Tibial artery (tissue), 4 donors: ENCODE measurements around the gene NPPC.
A peak's percentile ranks its signal among the peaks of the same experiment; 100 is the strongest.

ENCODE experiments used
- DNase-seq, 2 donors: peaks; one replicate each; pipeline ENCODE4 v3.0.0-alpha.2; 2019
- H3K27ac ChIP-seq, 2 donors: fragments of 200-600 bp; sonication (generic) in 1 of 2; 1 replicate in 1 of 2; 2 replicates in 1 of 2; pipeline ENCODE4 v1.5.1; 2018 to 2019; ENCODE audit warnings: mild to moderate bottlenecking in 1 of 2
- H3K27me3 ChIP-seq, 2 donors: fragments of 200-600 bp; sonication (generic) in 1 of 2; one replicate each; pipeline versions ENCODE4 v1.5.1 to v1.6.0; 2016 to 2019
- H3K36me3 ChIP-seq, 3 donors: fragments of 200-600 bp; sonication (generic) in 2 of 3; one replicate each; pipeline ENCODE4 v1.5.1; 2016 to 2019; ENCODE audit warnings: mild to moderate bottlenecking in 2 of 3
- H3K4me1 ChIP-seq, 4 donors: fragments of 200-600 bp; sonication (generic) in 2 of 4; 1 replicate in 3 of 4; 2 replicates in 1 of 4; pipeline ENCODE4 v1.5.1; 2016 to 2019
- H3K4me3 ChIP-seq, 2 donors: fragments of 200-600 bp; sonication (generic) in 1 of 2; 1 replicate in 1 of 2; 2 replicates in 1 of 2; pipeline ENCODE4 v1.5.1; 2018 to 2019; ENCODE audit warnings: mild to moderate bottlenecking in 2 of 2
- H3K9me3 ChIP-seq, 3 donors: fragments of 200-600 bp; sonication (generic) in 1 of 3; one replicate each; pipeline ENCODE4 v1.5.1; 2016 to 2019
- intact Hi-C: fragments of 100-400 bp; cut with DNase I; formaldehyde crosslinking; loops from one replicate; pipeline ENCODE4 v1.15.0; 2023; ENCODE audit warnings: low total_unique reads
- TF ChIP-seq, protein P1 (sequence below), 2 experiments: fragments of 200-600 bp in 1 of 2; fragments of 450-650 bp in 1 of 2; IDR thresholded peaks; one replicate each; pipeline ENCODE4 v1.5.1; 2017 to 2019; ENCODE audit warnings: antibody characterized with exemption in 2 of 2, mild to moderate bottlenecking in 1 of 2, moderate library complexity in 1 of 2

NPPC gene

DNA sequence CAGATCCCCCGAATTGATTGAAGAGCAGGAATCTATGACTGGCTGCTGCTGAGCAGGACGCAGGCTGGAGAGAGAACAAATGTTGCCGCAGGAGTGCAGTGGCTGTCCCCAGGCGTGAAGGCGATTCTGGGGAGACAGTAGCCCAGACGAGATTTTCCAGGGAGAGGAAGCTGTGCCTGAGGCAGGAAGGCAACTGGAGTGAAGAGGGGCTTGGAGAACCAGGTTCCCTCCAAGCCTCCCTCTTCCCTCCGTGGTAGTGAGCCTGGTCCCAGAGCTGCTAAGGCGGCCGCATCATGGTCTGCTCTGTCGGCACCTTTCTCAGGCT lies 1.3 kb upstream of the NPPC start:
- peak; percentile 17 to 44 for DNase-seq
- intact Hi-C loops = loop anchor here (5.0 kb wide), 2 partner anchors 210 to 515 kb away; no protein-coding TSS in a partner anchor
- H3K27me3 ChIP-seq = peaks cover 0 to 85% of the 10 kb centered on the region in 2 donors

DNA sequence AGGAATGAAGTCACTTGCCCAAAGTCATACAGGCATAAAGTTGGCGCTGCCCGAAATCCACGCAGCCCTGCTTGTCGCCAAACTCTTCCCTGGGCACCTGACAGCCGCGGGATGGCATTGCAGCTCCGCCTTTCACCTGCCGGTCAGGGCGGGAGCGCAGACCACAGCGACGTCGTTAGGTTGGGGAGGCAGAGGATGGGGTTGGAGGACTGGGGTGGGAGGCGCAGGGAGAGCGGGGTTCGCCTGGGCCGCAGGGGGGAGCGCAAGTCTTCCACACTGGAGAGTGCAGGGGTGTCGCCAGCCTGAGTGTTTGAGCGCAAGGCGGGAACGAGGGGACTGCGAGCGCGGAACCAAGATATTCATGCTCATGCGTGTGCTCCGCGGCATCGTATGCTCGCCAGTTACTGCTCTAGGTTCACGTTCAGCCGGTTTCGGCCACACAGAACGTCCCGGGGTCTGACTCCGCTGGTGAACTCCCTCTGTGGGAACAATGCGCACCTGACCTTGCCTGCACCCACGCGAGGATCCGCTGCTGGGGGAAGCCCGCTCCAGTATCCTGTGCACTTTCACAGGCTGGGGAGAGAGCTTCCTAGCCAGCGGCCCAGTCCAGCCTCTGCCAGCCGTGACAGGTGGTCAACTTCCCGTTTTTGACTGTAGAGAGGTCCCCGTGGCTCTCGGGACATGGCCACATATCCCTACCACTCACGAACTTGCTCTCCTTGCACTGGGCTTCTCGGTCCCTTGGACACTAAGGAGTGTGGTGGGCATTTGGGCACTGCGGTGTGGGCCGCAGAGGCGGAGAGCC lies 767 bp upstream of the NPPC start:
- Histone ChIP-seq H3K4me1 (peaks cover 0 to 26% (median 21%) of the 10 kb centered on the region in 4 donors), H3K27me3 (peaks cover 0 to 90% of the 10 kb centered on the region in 2 donors), H3K9me3 (no peaks in the 10 kb centered on the region), H3K27ac (no peak overlapping the region), H3K4me3 (no peak overlapping the region), H3K36me3 (no peaks in the 10 kb centered on the region)
- intact Hi-C loops = loop anchor here (5.0 kb wide), 2 partner anchors 210 to 515 kb away; no protein-coding TSS in a partner anchor
- DNase-seq = peak; percentile 18 to 54
- TF ChIP-seq, protein P1, sequence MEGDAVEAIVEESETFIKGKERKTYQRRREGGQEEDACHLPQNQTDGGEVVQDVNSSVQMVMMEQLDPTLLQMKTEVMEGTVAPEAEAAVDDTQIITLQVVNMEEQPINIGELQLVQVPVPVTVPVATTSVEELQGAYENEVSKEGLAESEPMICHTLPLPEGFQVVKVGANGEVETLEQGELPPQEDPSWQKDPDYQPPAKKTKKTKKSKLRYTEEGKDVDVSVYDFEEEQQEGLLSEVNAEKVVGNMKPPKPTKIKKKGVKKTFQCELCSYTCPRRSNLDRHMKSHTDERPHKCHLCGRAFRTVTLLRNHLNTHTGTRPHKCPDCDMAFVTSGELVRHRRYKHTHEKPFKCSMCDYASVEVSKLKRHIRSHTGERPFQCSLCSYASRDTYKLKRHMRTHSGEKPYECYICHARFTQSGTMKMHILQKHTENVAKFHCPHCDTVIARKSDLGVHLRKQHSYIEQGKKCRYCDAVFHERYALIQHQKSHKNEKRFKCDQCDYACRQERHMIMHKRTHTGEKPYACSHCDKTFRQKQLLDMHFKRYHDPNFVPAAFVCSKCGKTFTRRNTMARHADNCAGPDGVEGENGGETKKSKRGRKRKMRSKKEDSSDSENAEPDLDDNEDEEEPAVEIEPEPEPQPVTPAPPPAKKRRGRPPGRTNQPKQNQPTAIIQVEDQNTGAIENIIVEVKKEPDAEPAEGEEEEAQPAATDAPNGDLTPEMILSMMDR (IDR thresholded peaks at IDR 0.05) = no peak

More for the DNA sequence above, 1.3 kb upstream of the NPPC start:
- Histone ChIP-seq H3K36me3 (no peaks in the 10 kb centered on the region), H3K9me3 (no peaks in the 10 kb centered on the region), H3K27ac (no peak overlapping the region), H3K4me1 (peaks cover 0 to 26% (median 21%) of the 10 kb centered on the region in 4 donors), H3K4me3 (no peak overlapping the region)
- TF ChIP-seq, protein P1 (IDR thresholded peaks at IDR 0.05) = no peak

GRCh38 chr2:231925303-231926179 lies 655 bp downstream of the NPPC start:
- TF ChIP-seq, protein P1 (IDR thresholded peaks at IDR 0.05) = peak; percentile 82 to 87
- peaks cover 0 to 26% (median 21%) of the 10 kb centered on the region in 4 donors for H3K4me1 ChIP-seq
- peaks cover 0 to 85% of the 10 kb centered on the region in 2 donors for H3K27me3 ChIP-seq
- DNase-seq = peak; percentile 76 to 84
- no peaks in the 10 kb centered on the region for H3K9me3 ChIP-seq
- intact Hi-C loops = loop anchor here (2.0 to 5.0 kb wide), 3 partner anchors 212 to 517 kb away; no protein-coding TSS in a partner anchor
- no peak overlapping the region for H3K27ac ChIP-seq
- peak overlapping the region; percentile 27 to 44 for H3K4me3 ChIP-seq
- H3K36me3 ChIP-seq = no peaks in the 10 kb centered on the region

GRCh38 chr2:231924889-231925275 lies 1.3 kb downstream of the NPPC start:
- intact Hi-C loops = loop anchor here (2.0 to 5.0 kb wide), 3 partner anchors 212 to 517 kb away; no protein-coding TSS in a partner anchor
- H3K4me1 ChIP-seq = peaks cover 0 to 26% (median 21%) of the 10 kb centered on the region in 4 donors
- no peaks in the 10 kb centered on the region for H3K36me3 ChIP-seq
- H3K9me3 ChIP-seq = no peaks in the 10 kb centered on the region
- TF ChIP-seq, protein P1 (IDR thresholded peaks at IDR 0.05) = no peak
- peaks cover 0 to 82% of the 10 kb centered on the region in 2 donors for H3K27me3 ChIP-seq
- no peak for DNase-seq
- H3K27ac ChIP-seq = no peak overlapping the region
- peak overlapping the region in 1 of 2 donors; percentile 44 for H3K4me3 ChIP-seq
